Measurements from ENCODE around the gene EIF4G2.

EIF4G2 gene

DNA sequence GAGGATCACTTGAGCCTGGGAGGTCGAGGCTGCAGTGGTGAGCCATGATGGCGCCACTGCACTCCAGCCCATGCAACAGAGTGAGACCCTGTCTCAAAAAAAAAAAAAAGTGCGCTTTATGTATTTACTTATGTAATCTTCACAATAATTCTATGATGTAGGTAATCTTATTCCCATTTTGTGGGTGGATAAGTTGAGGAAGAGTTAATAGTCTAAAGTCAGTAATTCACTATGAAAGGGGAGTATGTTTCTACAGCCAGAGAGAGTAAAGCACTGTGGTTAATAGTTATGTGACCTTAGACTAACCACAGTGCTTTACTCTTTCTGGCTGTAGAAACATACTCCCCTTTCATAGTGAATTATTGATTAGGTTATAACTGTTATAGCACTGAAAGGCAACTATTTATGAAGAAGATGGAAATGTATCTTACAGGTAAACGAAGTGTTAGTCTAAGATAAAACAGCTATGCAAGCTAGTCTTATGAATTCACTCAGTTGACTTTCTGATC lies 45.8 kb downstream of the EIF4G2 start:
- Histone ChIP-seq H4K20me1 (ENCODE audit: insufficient read depth, low read length) (no peaks in the 10 kb centered on the region), H2AFZ (ENCODE audit: low read depth, low read length) (no peak overlapping the region), H3K9me3 (ENCODE audit: insufficient read depth, low read length, severe bottlenecking) (no peaks in the 10 kb centered on the region), H3K27me3 (ENCODE audit: insufficient read depth, low read length, poor library complexity) (no peaks in the 10 kb centered on the region), H3K27ac (ENCODE audit: low read length) (no peak overlapping the region), H3K4me1 (ENCODE audit: insufficient read depth, low read length) (no peaks in the 10 kb centered on the region), H3K4me2 (ENCODE audit: insufficient read depth, low read length) (no peak overlapping the region), H3K36me3 (ENCODE audit: insufficient read depth, low read length) (peaks cover 69% of the 10 kb centered on the region), H3K79me2 (ENCODE audit: insufficient read depth, low read length) (no peaks in the 10 kb centered on the region), H3K4me3 (ENCODE audit: low read depth in 1 of 2, low read length in 2 of 2) (no peak overlapping the region), H3K9ac (ENCODE audit: low read depth, low read length) (no peak overlapping the region)
- no peak for ATAC-seq (ENCODE audit: insufficient read depth, low read depth)
- TF ChIP-seq, protein P1, sequence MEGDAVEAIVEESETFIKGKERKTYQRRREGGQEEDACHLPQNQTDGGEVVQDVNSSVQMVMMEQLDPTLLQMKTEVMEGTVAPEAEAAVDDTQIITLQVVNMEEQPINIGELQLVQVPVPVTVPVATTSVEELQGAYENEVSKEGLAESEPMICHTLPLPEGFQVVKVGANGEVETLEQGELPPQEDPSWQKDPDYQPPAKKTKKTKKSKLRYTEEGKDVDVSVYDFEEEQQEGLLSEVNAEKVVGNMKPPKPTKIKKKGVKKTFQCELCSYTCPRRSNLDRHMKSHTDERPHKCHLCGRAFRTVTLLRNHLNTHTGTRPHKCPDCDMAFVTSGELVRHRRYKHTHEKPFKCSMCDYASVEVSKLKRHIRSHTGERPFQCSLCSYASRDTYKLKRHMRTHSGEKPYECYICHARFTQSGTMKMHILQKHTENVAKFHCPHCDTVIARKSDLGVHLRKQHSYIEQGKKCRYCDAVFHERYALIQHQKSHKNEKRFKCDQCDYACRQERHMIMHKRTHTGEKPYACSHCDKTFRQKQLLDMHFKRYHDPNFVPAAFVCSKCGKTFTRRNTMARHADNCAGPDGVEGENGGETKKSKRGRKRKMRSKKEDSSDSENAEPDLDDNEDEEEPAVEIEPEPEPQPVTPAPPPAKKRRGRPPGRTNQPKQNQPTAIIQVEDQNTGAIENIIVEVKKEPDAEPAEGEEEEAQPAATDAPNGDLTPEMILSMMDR (IDR thresholded peaks at IDR 0.05; ENCODE audit: borderline replicate concordance, extremely low read depth, low read length, poor library complexity, severe bottlenecking), result no peak
- TF ChIP-seq EZH2 (IDR thresholded peaks at IDR 0.05; ENCODE audit: borderline replicate concordance, low read depth, low read length, severe bottlenecking), result no peak
- no peak for DNase-seq

DNA sequence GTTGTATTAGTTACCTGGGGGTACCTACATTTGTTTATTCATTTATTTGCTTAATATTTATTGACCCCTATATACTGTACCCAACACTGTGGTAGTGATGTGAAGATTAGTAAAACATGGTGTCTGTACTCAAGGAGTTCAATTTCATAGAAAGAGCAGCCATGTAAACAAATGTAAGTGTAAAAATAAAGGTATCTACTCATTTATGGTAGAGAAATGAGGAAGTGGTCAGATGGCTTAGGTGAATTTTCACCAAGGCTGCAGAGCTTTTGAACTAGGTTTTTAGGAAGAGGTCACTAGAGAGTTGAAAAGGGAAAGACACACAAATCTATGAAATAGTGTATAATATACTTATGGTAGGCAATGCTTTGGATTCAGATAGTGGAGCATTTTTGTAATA lies 46.5 kb downstream of the EIF4G2 start:
- peaks cover 77% of the 10 kb centered on the region for H3K36me3 ChIP-seq (ENCODE audit: insufficient read depth, low read length)
- TF ChIP-seq, protein P1 (IDR thresholded peaks at IDR 0.05; ENCODE audit: borderline replicate concordance, extremely low read depth, low read length, poor library complexity, severe bottlenecking), result no peak
- TF ChIP-seq EZH2 (IDR thresholded peaks at IDR 0.05; ENCODE audit: borderline replicate concordance, low read depth, low read length, severe bottlenecking), result no peak
- no peaks in the 10 kb centered on the region for H3K27me3 ChIP-seq (ENCODE audit: insufficient read depth, low read length, poor library complexity)
- no peaks in the 10 kb centered on the region for H3K79me2 ChIP-seq (ENCODE audit: insufficient read depth, low read length)
- H3K27ac ChIP-seq (ENCODE audit: low read length), result no peak overlapping the region
- no peak overlapping the region for H2AFZ ChIP-seq (ENCODE audit: low read depth, low read length)
- DNase-seq (no peak), ATAC-seq (ENCODE audit: insufficient read depth, low read depth) (no peak)
- H3K4me2 ChIP-seq (ENCODE audit: insufficient read depth, low read length), result no peak overlapping the region
- no peaks in the 10 kb centered on the region for H4K20me1 ChIP-seq (ENCODE audit: insufficient read depth, low read length)
- H3K9me3 ChIP-seq (ENCODE audit: insufficient read depth, low read length, severe bottlenecking), result no peaks in the 10 kb centered on the region
- H3K4me3 ChIP-seq (ENCODE audit: low read depth in 1 of 2, low read length in 2 of 2), result no peak overlapping the region
- no peaks in the 10 kb centered on the region for H3K4me1 ChIP-seq (ENCODE audit: insufficient read depth, low read length)
- H3K9ac ChIP-seq (ENCODE audit: low read depth, low read length), result no peak overlapping the region

DNA sequence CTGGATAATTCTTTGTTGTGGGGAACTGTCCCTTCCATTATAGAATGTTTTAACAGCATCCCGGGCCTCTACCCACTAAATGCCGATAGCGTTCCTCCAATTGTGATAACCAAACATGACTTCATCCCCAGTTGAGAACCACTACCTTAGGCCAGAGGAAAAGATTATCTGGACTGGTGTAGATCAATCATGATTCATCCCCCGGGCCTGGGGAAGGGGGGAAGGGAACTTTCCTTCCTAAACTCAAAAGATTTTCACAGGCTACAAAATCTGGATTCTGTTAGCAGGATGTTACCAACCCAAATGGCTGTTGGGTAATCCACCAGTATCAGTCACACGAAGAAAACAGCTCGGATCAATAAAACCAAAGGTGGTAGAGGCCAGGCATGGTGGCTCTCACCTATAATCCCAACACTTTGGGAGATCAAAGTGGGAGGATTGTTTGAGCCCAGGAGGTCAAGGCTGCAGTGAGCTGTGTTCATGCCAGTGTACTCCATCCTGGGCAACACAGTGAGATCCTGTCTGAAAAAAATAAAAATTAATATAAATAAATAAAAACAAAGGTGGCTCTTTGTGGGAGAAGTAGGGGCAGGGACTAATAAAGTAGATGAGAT lies 47.5 kb downstream of the EIF4G2 start:
- H2AFZ ChIP-seq (ENCODE audit: low read depth, low read length), result no peak overlapping the region
- no peak overlapping the region for H3K4me3 ChIP-seq (ENCODE audit: low read depth in 1 of 2, low read length in 2 of 2)
- no peak overlapping the region for H3K27ac ChIP-seq (ENCODE audit: low read length)
- H3K27me3 ChIP-seq (ENCODE audit: insufficient read depth, low read length, poor library complexity), result no peaks in the 10 kb centered on the region
- no peak for TF ChIP-seq EZH2 (IDR thresholded peaks at IDR 0.05; ENCODE audit: borderline replicate concordance, low read depth, low read length, severe bottlenecking)
- TF ChIP-seq, protein P1 (IDR thresholded peaks at IDR 0.05; ENCODE audit: borderline replicate concordance, extremely low read depth, low read length, poor library complexity, severe bottlenecking), result no peak
- peaks cover 86% of the 10 kb centered on the region for H3K36me3 ChIP-seq (ENCODE audit: insufficient read depth, low read length)
- ATAC-seq (ENCODE audit: insufficient read depth, low read depth) (no peak), DNase-seq (no peak)
- no peaks in the 10 kb centered on the region for H3K79me2 ChIP-seq (ENCODE audit: insufficient read depth, low read length)
- no peaks in the 10 kb centered on the region for H3K9me3 ChIP-seq (ENCODE audit: insufficient read depth, low read length, severe bottlenecking)
- H3K9ac ChIP-seq (ENCODE audit: low read depth, low read length), result no peak overlapping the region
- no peaks in the 10 kb centered on the region for H4K20me1 ChIP-seq (ENCODE audit: insufficient read depth, low read length)
- H3K4me1 ChIP-seq (ENCODE audit: insufficient read depth, low read length), result no peaks in the 10 kb centered on the region
- H3K4me2 ChIP-seq (ENCODE audit: insufficient read depth, low read length), result no peak overlapping the region
